Measurements from ENCODE around the gene NEURL1B. TPM values are rescaled to one million over a fixed set of nuclear protein-coding genes. Genes with fewer than 3 reads are reported as not detected.

The NEURL1B gene
- total RNA-seq, 2 donors from 2014 or later, result 4.9 to 6.3 TPM

DNA sequence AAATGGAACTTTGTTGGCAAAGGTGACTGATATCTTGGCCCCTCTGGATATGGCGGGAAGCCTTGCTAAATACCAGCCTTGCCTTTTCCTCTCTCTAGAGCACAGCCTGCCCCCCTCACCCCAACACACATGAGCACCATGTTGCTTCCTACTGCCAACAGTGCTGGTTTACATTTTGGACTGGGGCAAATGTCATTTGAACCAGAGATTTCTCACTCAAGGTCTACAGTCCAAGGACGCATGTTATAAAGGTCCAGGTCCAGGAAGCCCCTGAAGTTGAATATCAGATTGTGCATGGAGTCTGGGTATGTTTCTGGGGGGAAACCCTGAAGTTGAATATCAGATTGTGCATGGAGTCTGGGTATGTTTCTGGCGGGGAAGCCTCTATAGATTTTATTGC is 19.9 kb downstream of the NEURL1B start:
- Mint-ChIP-seq H3K4me1 (peaks cover 9% of the 10 kb centered on the region), H3K27me3 (ENCODE audit: insufficient read depth) (no peaks in the 10 kb centered on the region), H3K27ac (no peak overlapping the region), H3K36me3 (ENCODE audit: low read depth) (no peaks in the 10 kb centered on the region), H3K4me3 (no peak overlapping the region), H3K9me3 (peaks cover 9% of the 10 kb centered on the region)
- peaks cover 1% of the 10 kb centered on the region for H3K9me3 ChIP-seq (ENCODE audit: control insufficient read depth, low read length)
- H3K9ac ChIP-seq (ENCODE audit: extremely low read depth, low read length, poor library complexity, severe bottlenecking), result no peak overlapping the region
- no peaks in the 10 kb centered on the region for H3K36me3 ChIP-seq (ENCODE audit: control insufficient read depth, insufficient read depth, low read length)
- H3K4me1 ChIP-seq (ENCODE audit: control insufficient read depth, insufficient read depth, low read length), result no peaks in the 10 kb centered on the region
- WGBS, 2 experiments (ENCODE audit: insufficient coverage in 1 of 2, insufficient read length in 1 of 2), result 92% methylated on average over 3 of the region's 3 CpGs; no CpG with 5 or more reads in 1 of the 2 experiments
- H3K27ac ChIP-seq (ENCODE audit: low read depth, low read length), result no peak overlapping the region
- no peaks in the 10 kb centered on the region for H3K27me3 ChIP-seq (ENCODE audit: control insufficient read depth, insufficient read depth, low read length, poor library complexity, severe bottlenecking)
- no peak overlapping the region for H3K4me3 ChIP-seq (ENCODE audit: low read length)
- no peak for TF ChIP-seq CTCF (conservative IDR thresholded peaks at IDR 0.05)
- no peak for DNase-seq

DNA sequence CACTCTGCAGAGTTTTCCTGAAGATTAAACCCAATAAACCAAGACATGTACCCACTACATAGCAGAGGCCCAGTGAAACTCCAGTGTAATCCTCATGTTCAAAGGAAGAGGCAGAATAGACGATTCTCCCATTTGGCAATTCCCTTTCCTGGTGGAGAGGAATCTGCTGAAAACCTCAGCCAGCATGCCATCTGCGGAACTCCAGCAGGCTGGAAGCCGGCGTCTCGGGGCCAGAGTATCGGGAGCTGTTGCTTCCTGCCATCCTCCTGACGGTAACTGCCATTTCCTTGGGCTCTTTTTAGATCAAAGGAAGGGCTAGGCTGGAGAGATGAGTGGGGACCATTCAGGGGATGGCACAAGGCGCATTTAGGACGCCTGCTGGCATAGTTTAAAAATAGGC is 20.5 kb downstream of the NEURL1B start:
- no peak for DNase-seq
- H3K27ac Mint-ChIP-seq, result no peak overlapping the region
- no peaks in the 10 kb centered on the region for H3K36me3 Mint-ChIP-seq (ENCODE audit: low read depth)
- no peaks in the 10 kb centered on the region for H3K27me3 Mint-ChIP-seq (ENCODE audit: insufficient read depth)
- no peak overlapping the region for H3K27ac ChIP-seq (ENCODE audit: low read depth, low read length)
- no peak for TF ChIP-seq CTCF (conservative IDR thresholded peaks at IDR 0.05)
- no peak overlapping the region for H3K9ac ChIP-seq (ENCODE audit: extremely low read depth, low read length, poor library complexity, severe bottlenecking)
- H3K9me3 ChIP-seq (ENCODE audit: control insufficient read depth, low read length), result no peaks in the 10 kb centered on the region
- H3K4me1 ChIP-seq (ENCODE audit: control insufficient read depth, insufficient read depth, low read length), result no peaks in the 10 kb centered on the region
- H3K4me3 Mint-ChIP-seq, result no peak overlapping the region
- WGBS, 2 experiments (ENCODE audit: insufficient coverage in 1 of 2, insufficient read length in 1 of 2), result 91 to 92% methylated on average over 7 to 9 of the region's 9 CpGs
- H3K9me3 Mint-ChIP-seq, result peaks cover 6% of the 10 kb centered on the region
- peaks cover 9% of the 10 kb centered on the region for H3K4me1 Mint-ChIP-seq
- no peak overlapping the region for H3K4me3 ChIP-seq (ENCODE audit: low read length)
- H3K27me3 ChIP-seq (ENCODE audit: control insufficient read depth, insufficient read depth, low read length, poor library complexity, severe bottlenecking), result no peaks in the 10 kb centered on the region
- no peaks in the 10 kb centered on the region for H3K36me3 ChIP-seq (ENCODE audit: control insufficient read depth, insufficient read depth, low read length)

DNA sequence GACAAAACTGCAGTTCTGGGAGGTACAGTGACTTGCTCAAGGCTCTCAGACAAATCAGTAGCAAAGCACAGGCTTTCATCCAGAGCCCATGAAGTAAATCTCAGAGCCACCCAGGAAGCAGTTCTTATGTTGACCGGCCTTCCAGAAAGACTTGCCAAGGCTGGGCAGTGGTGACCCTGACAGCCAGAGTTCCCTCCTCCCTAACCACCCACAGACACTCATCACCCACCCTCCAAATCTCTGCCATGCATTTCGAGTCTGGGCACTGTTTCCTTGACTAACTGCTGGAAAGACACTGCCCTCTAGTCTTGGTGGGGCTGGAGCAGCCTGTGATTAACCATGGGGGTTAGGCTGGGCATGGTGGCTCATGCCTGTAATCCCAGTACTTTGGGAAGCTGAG is 21.5 kb downstream of the NEURL1B start:
- H3K27ac Mint-ChIP-seq, result no peak overlapping the region
- no peaks in the 10 kb centered on the region for H3K36me3 ChIP-seq (ENCODE audit: control insufficient read depth, insufficient read depth, low read length)
- H3K9me3 Mint-ChIP-seq, result no peaks in the 10 kb centered on the region
- DNase-seq, result no peak
- H3K27ac ChIP-seq (ENCODE audit: low read depth, low read length), result no peak overlapping the region
- H3K9ac ChIP-seq (ENCODE audit: extremely low read depth, low read length, poor library complexity, severe bottlenecking), result no peak overlapping the region
- H3K4me1 ChIP-seq (ENCODE audit: control insufficient read depth, insufficient read depth, low read length), result no peaks in the 10 kb centered on the region
- no peak overlapping the region for H3K4me3 Mint-ChIP-seq
- TF ChIP-seq CTCF (conservative IDR thresholded peaks at IDR 0.05), result no peak
- H3K4me1 Mint-ChIP-seq, result peaks cover 9% of the 10 kb centered on the region
- no peaks in the 10 kb centered on the region for H3K9me3 ChIP-seq (ENCODE audit: control insufficient read depth, low read length)
- no peaks in the 10 kb centered on the region for H3K36me3 Mint-ChIP-seq (ENCODE audit: low read depth)
- no peak overlapping the region for H3K4me3 ChIP-seq (ENCODE audit: low read length)
- WGBS, 2 experiments (ENCODE audit: insufficient coverage in 1 of 2, insufficient read length in 1 of 2), result 50 to 75% methylated on average over 1 to 2 of the region's 2 CpGs
- no peaks in the 10 kb centered on the region for H3K27me3 Mint-ChIP-seq (ENCODE audit: insufficient read depth)
- H3K27me3 ChIP-seq (ENCODE audit: control insufficient read depth, insufficient read depth, low read length, poor library complexity, severe bottlenecking), result no peaks in the 10 kb centered on the region

Measured in endodermal cell (in vitro differentiated cells).